ENCODE results near the gene VRK1.
"Not testable (repeated sequence)": the region's sequence is repeated elsewhere in the genome, so short reads cannot be mapped to it uniquely, and the experiment has no call there.

VRK1 gene

DNA sequence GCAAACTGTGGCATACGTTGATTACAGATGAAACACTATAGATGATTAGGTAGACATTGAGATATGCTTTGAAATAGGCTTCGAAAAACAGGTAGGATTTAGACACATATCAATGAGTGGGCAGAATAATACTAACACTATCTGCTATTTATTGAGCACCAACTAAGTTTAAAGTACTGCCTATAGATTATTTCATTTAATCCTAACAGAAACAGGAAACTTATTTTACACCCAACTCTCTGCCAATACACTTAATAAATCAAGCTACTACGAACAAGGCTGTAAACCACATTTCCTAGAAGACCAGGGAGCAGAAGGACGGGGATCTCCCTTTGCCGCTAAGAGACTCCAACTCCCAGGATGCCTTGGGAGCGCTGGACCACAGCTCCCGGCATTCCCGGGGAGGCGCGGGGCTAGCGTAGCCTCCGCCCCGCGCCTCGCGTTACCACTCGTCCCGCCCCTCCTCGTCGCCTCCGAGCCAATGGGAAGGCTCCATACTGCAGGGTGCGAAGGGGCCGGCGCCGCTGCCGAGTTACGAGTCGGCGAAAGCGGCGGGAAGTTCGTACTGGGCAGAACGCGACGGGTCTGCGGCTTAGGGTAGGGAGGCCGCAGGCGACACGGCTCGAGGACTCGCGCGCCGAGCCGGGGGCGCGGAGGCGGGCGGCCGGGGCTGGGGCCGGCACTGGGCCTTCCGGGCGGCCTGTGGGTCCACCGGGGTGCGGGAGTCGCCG lies at the start of gene VRK1:
Gene VRK1, plus strand, starts transcription at position 532 of the 731 bp plus-strand sequence. CDS start 36,090 bp downstream, outside the sequence.
- peak; percentile 89 for DNase-seq (ENCODE audit: low read depth in 2 of 2)

GRCh38 chr14:96747608-96748007 lies 49.6 kb upstream of the VRK1 start:
- no peak for DNase-seq (ENCODE audit: low read depth in 2 of 2)

DNA sequence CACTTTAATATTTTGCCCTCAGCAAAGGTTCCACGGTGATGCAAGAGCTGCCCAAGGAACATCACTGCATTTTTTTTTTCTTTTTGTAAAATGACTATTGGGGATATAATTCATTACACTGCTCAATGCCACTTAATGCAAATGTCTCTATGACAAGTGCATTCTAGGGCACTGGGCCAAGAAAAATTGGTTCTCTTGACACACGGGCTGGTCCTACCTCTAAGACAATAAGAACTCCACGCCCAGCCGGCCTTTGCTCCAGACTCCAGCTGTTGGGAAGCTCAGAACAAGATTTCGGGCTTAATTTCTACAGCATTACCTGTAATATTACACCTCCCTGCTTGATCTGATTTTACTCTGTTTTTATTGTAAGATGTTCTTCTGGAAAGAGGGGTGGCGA lies 48.8 kb upstream of the VRK1 start:
- no peak for DNase-seq (ENCODE audit: low read depth in 2 of 2)

GRCh38 chr14:96751505-96751904 lies 45.7 kb upstream of the VRK1 start:
- DNase-seq (ENCODE audit: low read depth in 2 of 2): no peak

GRCh38 chr14:96752125-96752524 lies 45.1 kb upstream of the VRK1 start:
- DNase-seq (ENCODE audit: low read depth in 2 of 2): no peak

DNA sequence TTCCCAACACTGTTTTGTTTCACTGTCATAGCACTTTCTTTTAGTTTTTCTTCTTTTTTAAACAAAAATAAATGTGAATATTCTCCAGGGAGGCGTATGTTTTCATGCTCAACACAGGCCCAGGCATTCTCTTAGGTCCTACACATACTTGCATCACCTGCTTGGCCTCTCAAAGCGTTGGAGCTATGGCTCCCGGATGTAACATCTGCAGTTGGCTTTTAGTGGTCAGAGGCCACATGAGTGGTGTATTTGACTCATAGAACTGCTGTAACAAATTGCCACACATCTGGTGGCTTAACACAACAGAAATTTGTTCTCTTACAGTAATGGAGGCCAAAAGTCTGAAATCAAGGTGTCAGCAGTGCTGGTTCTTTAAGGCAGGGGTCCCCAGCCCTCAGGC lies 44.6 kb upstream of the VRK1 start:
- no peak for DNase-seq (ENCODE audit: low read depth in 2 of 2)

GRCh38 chr14:96754162-96754844 lies 42.9 kb upstream of the VRK1 start:
- no peak for DNase-seq (ENCODE audit: low read depth in 2 of 2)

DNA sequence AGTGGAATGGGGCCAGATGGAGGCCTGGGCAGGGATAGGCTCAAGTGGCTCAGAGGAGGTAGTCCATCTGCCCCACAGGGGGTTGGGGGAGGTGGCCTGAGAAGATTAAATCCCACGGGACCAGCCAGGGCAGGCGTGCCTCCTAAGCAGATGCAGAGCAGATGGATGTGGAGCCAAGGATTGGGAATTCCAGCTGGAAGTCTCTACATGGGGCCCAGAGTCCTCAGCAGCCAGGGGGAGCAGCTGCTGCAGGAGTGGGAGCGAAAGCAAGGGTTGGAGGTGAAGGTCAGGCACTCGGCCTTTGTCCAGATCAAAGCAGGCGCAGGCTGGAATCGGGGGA lies 42.4 kb upstream of the VRK1 start:
- DNase-seq (ENCODE audit: low read depth in 2 of 2): no peak

DNA sequence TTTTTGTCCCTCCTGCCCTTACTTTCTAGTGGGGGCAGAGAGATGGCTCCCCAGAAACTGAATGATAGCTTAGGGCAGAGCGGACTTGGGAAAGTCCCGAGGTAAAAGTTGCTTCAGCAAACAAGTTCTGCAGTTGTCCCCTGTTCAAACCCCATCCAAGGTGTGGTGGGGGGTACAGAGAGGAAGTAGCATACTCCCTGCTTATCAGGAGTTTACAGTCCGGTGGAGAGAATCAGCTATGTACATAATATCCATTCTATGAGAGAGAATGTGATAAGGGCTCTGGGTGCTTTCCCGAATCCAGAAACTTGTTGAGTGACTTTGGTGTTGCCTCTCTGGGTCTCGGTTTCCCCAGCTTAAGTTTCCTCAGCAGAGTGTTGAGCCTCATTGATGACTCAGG lies 40.4 kb upstream of the VRK1 start:
- no peak for DNase-seq (ENCODE audit: low read depth in 2 of 2)

DNA sequence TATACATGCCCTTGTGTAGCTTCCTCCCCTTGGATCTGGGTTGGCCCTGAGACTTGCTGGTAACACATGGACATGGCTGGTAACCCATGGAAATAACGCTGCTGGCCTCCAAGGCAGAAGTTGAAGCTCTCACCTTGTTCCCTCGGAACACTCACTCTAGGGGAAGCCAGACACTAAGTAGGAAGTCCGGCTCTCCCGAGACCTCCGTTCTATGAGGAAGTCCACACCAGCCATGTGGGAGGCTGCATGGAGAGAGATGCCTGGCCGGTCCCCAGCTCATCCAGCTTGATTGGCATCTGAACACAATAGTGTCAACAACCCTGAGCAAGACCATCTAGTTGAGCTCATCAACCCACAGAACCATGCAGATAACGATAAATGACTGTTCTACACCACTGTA lies 39.7 kb upstream of the VRK1 start:
- DNase-seq (ENCODE audit: low read depth in 2 of 2): no peak

DNA sequence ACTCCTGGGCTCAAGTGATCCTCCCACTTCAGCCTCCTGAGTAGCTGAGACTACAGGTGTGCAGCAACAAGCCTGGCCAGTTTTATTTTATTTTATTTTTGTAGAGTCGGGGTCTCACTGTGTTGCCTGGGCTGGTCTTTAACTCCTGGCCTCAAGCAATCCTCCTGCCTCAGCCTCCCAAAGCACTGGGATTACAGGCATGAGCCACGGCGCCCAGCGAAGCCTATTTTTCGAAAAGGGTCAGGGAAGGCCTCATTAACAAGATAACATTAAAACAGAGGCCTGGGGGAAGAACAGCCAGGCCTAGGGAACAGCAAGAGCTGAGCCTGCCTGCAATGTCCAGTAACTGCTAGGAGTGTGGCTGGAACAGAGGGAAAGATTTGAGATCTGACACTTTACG lies 36.1 kb upstream of the VRK1 start:
- no peak for DNase-seq (ENCODE audit: low read depth in 2 of 2)

DNA sequence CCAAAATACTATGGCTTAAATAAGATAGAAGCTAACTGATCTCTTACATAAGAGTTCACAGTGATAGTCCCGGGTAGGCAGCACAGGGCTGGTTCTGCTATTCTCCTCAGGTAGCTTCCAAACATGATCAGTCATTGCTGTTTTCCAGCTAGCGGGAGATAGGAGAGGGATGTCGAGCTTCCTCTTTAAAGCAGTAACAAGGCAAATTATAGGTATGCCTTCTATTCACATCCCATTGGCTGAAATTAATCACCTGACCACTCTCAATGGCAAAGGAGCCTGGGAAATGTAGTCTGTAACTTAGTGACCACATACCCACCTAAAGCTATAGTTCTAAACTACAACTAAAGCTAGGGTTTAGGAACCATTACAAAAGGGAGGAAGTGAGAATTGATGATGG lies 34.5 kb upstream of the VRK1 start:
- DNase-seq (ENCODE audit: low read depth in 2 of 2): no peak

GRCh38 chr14:96764012-96764411 lies 33.2 kb upstream of the VRK1 start:
- no peak for DNase-seq (ENCODE audit: low read depth in 2 of 2)

DNA sequence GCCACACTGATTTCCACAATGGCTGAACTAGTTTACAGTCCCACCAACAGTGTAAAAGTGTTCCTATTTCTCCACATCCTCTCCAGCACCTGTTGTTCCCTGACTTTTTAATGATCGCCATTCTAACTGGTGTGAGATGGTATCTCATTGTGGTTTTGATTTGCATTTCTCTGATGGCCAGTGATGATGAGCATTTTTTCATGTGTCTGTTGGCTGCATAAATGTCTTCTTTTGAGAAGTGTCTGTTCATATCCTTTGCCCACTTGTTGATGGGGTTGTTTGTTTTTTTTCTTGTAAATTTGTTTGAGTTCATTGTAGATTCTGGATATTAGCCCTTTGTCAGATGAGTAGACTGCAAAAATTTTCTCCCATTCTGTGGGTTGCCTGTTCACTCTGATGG lies 32.0 kb upstream of the VRK1 start:
- DNase-seq (ENCODE audit: low read depth in 2 of 2): not testable (repeated sequence)

DNA sequence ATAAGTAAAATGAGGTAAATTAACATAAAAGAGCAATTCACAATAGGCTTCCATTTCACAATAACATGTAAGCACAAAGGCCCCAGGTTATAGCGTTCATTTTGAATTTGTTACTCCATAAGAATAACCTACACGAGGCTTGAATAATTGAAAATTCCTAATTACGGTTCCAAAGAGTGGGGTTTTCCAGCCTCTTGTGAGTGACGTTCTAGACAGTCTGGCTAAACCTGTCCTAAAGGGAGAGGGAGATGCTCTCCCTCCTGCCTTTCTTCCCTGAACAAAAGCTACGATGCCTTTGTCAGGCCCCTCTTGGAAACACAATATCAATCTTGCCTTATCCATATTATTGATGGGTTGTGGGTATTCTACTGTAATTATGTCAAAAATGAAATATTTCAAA lies 24.3 kb upstream of the VRK1 start:
- no peak for DNase-seq (ENCODE audit: low read depth in 2 of 2)

- DNase-seq (ENCODE audit: low read depth in 2 of 2): no peak
These were observed 20.4 kb upstream of the VRK1 start for GRCh38 chr14:96776791-96777190.

DNA sequence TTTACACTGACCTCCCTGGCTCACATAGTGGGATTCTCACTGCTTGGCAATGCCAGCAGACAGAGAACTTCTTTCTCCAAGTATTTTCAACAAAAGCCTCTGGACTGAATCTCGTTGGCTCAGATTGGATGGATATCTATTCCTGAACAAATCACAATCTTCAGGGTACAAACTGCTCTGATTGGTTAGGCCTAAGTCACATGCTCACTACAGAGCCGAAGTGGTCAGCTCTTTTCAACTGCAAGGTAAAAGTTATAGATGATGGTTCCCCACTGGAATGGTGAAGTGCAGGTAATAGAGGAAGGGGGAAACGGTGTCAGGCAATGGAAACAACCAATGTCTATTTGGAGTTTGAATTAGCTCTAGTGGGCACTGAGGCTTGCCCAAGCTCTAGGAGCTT lies 16.7 kb upstream of the VRK1 start:
- no peak for DNase-seq (ENCODE audit: low read depth in 2 of 2)

GRCh38 chr14:96781371-96781770 lies 15.8 kb upstream of the VRK1 start:
- no peak for DNase-seq (ENCODE audit: low read depth in 2 of 2)

GRCh38 chr14:96782436-96782835 lies 14.7 kb upstream of the VRK1 start:
- no peak for DNase-seq (ENCODE audit: low read depth in 2 of 2)

GRCh38 chr14:96783043-96783914 lies 13.9 kb upstream of the VRK1 start:
- DNase-seq (ENCODE audit: low read depth in 2 of 2): no peak

DNA sequence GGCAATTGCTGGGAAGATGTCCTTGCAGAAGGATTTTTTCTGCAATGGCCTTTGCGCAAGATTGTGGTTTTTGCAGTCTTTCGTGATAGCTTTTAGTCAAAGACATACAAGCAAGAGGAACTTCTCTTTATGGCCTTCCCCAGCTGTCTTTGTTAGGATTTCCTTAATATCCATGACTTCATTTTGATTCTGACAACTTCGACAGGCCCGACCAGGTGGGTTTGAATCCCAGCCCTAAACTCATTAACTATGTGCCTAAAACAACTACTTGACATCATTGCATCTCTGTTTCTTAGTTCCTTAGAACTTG lies 13.3 kb upstream of the VRK1 start:
- no peak for DNase-seq (ENCODE audit: low read depth in 2 of 2)

DNA sequence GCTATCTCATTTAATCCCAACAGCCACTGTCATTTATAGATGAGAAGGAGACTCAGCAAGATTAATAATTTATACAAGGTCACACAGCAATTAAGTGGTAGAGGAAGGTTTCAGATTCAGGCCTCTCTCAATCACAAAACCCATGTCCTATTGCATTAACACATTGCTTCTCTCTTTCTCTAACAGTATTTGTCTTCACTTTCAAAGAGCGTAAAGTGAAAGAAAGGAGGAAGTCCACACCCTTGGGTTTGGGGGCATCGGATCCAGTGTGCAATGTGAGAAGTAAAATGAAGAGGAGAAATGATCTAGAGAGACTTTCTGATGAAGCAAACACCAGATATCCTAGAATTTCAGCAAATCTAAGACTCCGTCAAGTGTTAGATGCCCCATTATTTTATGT lies 7.0 kb upstream of the VRK1 start:
- no peak for DNase-seq (ENCODE audit: low read depth in 2 of 2)

DNA sequence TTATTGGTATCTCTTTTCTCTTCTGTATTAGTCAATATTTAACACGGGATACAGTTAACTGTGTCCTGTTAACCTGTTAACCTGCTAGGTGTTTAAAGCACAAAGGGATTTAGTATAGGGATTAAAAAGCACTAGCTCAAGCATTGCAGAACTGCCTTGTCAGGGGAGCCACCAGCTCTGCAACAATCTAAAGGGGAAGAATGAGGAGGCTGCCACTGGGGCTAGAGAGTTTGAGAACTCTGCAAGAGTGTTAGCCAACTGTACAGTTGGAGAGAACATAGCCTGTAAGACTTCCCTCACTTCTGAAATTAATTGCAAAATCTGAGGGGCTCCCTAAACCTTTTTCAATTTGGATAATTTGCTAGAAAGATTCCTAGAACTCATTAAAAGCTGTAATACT lies 6.5 kb upstream of the VRK1 start:
- DNase-seq (ENCODE audit: low read depth in 2 of 2): no peak

Measured in activated CD8-positive, alpha-beta memory T cell treated with anti-CD3 and anti-CD28 coated beads for 4 hours (primary cell).